GM19372 (cell line): ENCODE data around the gene ERCC4.

Source experiments
- ATAC-seq: cut with Tn5 transposase; IDR thresholded peaks from one replicate; pipeline ENCODE4 v1.9.1; 2021; ENCODE audit warnings: mild to moderate bottlenecking, low read depth, moderate library complexity; ENCODE audit not compliant: unreplicated experiment

The ERCC4 gene

GRCh38 chr16:13909872-13910303 is 10.1 kb upstream of the ERCC4 start:
- no peak for ATAC-seq

DNA sequence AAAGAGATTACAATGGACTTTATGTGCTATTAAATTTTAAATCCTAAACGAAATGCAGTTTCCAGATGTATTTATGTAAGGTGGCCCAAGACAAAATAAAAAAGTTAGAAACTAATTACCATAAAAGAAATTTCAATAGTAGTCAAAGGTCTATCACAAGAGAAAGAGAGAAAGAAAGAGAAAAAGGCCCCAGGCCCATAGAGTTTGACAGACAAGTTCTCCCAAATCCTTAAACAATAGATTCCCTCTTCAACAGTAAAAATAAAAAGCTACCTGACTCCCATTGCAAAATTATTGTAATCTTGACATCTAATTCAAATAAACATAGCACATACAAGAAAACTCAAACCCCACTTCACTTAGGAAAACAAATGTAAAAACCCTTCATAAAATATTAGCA is 8.6 kb upstream of the ERCC4 start:
- no peak for ATAC-seq

GRCh38 chr16:13911871-13912270 is 8.1 kb upstream of the ERCC4 start:
- no peak for ATAC-seq

DNA sequence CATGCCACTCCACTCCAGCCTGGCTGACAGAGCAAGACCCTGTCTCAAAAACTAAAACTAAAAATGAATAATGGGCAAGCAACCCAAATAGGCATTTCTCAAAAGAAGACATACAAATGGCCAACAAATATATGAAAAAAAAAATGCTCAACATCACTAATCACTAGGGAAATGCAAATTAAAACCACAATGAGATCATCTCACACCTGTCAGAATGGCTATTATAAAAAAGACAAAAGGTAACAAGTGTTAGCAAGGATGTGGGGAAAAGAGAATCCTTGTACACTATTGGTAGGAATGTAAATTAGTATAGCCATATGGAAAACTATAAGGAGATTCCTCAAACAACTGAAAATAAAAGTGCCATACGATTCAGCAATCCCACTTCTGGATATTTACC is 7.1 kb upstream of the ERCC4 start:
- no peak for ATAC-seq

DNA sequence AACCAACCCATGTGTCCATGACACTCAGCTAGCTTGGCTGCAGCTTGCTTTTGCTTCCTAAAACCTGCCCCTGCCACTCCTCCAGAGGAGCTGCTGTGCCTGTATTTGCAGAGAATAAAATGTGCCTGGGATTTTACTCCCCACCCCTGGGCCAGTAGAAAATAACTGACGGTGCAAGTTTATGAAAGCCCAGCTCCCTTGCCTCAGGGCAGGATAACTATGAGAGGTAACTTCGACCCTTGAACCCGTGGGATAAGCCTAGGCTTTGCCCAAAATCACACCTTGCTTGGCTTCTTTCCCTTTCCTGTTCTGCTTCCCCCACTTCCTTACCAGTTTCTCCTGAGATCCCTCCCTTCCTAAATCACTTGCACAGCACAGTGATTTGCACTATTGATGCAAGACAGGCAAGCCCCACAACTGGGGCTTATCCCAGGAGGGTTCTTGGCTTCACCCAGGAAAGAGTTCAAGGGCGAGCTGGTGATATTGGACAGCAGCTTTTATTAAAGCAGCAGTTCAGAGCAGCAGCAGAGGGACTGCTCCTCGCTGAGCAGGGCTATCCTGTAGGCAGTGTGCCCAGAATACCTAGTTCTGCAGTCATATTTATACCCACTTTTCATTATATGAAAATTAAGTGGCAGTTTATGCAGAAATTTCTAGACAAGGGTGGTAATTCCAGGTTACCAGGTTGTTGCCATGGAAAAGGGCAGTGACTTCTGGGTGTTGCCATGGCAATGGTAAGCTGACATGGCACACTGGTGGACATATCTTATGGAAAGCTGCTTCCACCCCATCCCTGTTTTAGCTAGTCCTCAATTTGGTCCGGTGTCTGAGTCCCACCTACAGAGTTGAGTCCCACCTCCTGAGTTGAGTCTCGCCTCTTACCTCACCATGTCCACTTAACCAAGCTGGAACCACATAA is 6.3 kb upstream of the ERCC4 start:
- ATAC-seq = no peak

DNA sequence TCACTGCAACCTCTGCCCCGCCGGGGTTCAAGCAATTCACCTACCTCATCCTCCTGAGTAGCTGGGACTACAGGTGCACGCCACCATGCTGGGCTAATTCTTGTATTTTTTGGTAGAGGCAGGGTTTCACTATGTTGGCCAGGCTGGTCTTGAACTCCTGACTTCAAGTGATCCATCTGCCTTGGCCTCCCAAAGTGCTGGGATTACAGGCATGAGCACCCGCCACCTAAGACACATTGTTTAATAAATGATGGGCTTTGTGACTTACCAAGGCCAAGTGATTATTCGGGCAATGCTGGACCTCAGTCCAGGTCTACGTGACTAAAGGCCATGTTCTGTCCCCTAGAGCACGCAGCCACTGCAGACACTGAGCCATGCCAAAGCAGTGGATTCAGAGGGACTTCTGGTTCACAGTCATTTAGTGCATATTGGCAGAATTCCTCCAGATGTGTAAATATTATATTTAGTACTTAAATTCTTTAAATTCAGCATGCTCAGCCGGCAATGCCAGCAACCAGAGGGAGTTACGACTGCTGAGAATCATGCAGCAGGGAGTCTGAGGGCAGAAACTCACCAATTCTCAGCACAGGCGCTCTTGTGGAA is 4.8 kb upstream of the ERCC4 start:
- ATAC-seq = no peak

GRCh38 chr16:13919330-13919682 is 648 bp upstream of the ERCC4 start:
- no peak for ATAC-seq

DNA sequence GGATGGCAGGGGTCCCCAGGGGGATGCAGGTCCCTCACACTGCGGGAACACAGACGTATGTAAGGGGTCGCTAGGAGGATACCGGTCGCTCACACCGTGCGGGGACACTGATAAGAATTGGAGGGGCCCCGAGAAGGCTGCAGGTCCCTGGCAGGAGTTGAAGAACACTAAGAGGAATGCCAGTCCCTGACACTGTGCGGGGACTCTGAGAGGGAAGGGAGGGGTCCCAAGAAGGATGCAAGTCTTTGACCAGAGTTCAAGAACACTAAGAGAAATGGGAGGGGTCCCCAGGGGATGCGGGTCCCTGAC is 510 bp downstream of the ERCC4 start:
- ATAC-seq = no peak

GRCh38 chr16:13921328-13921727 is 1.4 kb downstream of the ERCC4 start:
- ATAC-seq = no peak

DNA sequence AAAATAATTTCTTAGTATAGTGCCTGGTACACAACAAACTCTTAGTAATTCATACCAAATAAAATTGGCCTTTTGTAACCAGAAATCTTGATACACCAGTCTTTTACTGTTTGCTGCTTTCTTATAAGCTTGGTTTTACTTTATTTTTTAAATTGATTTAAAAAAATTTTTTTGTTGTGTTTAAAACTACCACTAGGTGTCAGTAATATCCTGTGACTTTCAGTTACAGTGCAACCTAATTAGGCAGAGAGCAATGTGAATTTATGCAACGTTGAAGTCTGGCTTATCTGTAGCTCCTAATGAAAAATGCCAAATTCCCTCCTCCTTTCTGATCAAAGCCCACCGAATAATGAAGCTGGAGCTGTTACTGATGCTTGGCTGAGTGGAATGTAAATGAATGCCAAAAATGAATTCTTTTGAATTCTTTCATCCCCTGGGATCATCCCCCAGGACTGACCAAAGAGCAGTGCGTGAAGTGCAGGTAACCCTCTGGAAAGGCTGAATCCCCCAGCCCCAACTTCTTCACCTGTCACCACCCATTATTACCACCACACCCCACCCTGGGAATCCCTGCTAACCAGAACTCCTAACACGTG is 3.8 kb downstream of the ERCC4 start:
- ATAC-seq = no peak

- no peak for ATAC-seq
Observed at GRCh38 chr16:13926464-13926863, 6.5 kb downstream of the ERCC4 start.

GRCh38 chr16:13926891-13927290 is 6.9 kb downstream of the ERCC4 start:
- ATAC-seq = no peak

GRCh38 chr16:13928646-13929045 is 8.7 kb downstream of the ERCC4 start:
- no peak for ATAC-seq

DNA sequence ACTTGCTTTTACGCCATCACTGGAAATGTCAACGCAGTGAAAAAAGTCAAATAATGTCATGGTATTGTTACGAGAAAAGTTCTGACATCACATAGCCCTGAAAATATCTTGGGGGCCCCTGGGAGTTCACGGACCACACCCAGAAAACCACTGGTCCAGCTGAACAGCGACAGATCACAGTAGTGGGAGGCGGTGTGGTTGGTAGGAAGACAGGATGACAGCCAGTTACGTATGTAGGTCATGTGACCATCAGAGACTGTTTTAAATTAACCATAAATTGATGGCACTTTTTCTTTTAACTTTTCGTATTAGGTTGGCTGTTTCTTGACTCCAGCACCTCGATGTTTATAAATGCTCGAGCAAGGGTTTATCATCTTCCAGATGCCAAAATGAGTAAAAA is 11.9 kb downstream of the ERCC4 start:
- ATAC-seq = no peak

DNA sequence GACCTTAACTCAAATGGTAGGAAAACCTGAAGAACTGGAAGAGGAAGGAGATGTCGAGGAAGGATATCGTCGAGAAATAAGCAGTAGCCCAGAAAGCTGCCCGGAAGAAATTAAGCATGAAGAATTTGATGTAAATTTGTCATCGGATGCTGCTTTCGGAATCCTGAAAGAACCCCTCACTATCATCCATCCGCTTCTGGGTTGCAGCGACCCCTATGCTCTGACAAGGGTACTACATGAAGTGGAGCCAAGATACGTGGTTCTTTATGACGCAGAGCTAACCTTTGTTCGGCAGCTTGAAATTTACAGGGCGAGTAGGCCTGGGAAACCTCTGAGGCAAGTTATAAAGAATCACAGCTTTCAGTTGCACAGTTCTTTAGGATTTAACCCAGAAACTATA is 15.5 kb downstream of the ERCC4 start:
- no peak for ATAC-seq

DNA sequence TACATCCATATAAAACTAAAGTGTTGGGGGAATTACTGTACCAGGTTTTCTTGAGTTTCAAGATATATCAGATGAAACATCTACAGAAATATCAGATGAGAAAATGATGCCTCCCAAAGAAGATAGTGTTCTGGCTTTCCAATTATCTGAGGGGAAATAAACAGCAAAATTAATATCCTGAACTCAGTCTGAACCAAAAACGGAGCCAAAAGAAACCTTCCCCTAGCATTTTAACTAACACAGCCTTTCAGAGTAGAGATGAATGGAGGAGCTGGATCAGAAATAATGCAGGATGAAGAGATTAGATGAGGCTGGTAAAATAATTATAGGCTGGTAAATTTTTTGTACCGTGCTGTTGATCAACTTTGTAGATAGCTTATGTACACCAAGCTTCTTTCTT is 16.2 kb downstream of the ERCC4 start:
- ATAC-seq = no peak

GRCh38 chr16:13936596-13937081 is 16.7 kb downstream of the ERCC4 start:
- ATAC-seq = no peak

- no peak for ATAC-seq
Observed at GRCh38 chr16:13937411-13937810, 17.5 kb downstream of the ERCC4 start.

DNA sequence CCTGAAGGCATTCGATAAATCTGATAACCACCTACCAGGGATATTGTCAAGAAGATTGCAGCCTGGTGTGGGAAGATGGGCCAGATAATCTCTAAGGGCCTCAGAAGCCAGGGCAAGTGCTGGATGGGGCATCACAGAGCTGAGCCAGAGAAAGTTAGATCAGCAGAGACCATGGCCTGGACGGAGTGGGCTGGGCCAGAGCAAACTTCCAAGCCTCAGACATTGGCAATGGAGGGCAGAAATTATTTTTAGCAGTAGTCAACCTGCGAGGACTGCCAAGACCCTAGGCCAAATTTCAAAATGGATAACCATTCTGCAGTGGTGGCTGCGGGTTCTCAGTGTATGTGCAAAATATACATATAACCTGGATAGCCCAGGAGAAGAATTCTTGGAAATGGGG is 18.5 kb downstream of the ERCC4 start:
- no peak for ATAC-seq

GRCh38 chr16:13939821-13940220 is 19.9 kb downstream of the ERCC4 start:
- ATAC-seq = no peak

DNA sequence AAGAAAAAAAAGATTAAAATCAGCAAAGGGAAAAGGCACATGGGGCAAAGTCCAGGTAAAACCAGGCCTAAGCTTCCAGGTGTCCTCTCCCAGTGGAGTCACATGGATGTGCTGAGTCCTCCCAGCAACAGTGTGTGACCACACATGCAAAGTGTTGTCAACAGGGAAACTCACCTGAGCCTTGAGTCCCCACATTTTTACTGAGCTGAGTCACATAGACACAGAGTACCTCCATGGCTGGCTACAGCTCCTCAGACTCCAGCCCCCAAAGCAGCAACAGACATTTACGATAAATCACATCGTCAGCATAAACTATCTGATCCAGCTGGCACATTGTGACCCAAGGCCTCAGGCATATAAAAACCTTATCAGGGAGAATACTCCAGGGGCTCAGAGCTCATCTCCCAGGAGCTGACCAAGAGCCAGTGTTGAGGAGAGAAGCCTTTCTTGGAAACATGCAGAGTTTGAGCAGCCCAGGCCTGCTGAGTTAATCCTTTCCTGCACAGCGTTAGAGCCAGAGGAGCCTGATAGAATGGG is 20.5 kb downstream of the ERCC4 start:
- ATAC-seq = no peak

- ATAC-seq = no peak
Observed at GRCh38 chr16:13944816-13945215, 24.9 kb downstream of the ERCC4 start.
